H1 (cell line): ENCODE measurements around the gene KIF22. TPM values are rescaled to one million over a fixed set of nuclear protein-coding genes. Genes with fewer than 3 reads are reported as not detected.
A peak's percentile ranks its signal among the peaks of the same experiment; 100 is the strongest.

Experiments used
- CTCF ChIA-PET: fragments of 300-600 bp; sonication (Branson Sonifier 250); formaldehyde crosslinking; loops from one replicate; lab custom pipeline; 2021; ENCODE audit not compliant: partially characterized antibody; lab: Charles Lee
- POLR2A ChIA-PET: fragments of 300-600 bp; sonication (Branson Sonifier 250); formaldehyde crosslinking; loops from one replicate; lab custom pipeline; 2021; ENCODE audit warnings: inconsistent platforms; ENCODE audit not compliant: partially characterized antibody; lab: Charles Lee
- DNase-seq, 2 experiments: peaks; one replicate each; pipeline versions ENCODE4 v3.0.0 to v3.0.0-alpha.2; 2010 to 2022; ENCODE audit warnings: low spot score in 2 of 2, low read depth in 1 of 2, mixed read lengths in 1 of 2
- FAIRE-seq: peaks from 2 replicates; lab custom pipeline; 2011; peaks lifted over from hg19 to GRCh38; lab: Jason Lieb, UNC
- H2AFZ ChIP-seq: 2 replicates; pipeline ENCODE4 v1.8.1; 2012; ENCODE audit warnings: low read length, inconsistent platforms
- H2AK5ac ChIP-seq: 2 replicates; pipeline ENCODE4 v1.6.1; 2013; ENCODE audit warnings: low read depth, low read length
- H2BK120ac ChIP-seq: replicated peaks from 2 replicates; pipeline ENCODE3; 2013; ENCODE audit warnings: low read depth, low read length, inconsistent platforms
- H2BK12ac ChIP-seq: 2 replicates; pipeline ENCODE4 v1.6.1; 2013; ENCODE audit warnings: low read depth, low read length
- H2BK15ac ChIP-seq: 2 replicates; pipeline ENCODE4 v1.6.1; 2013; ENCODE audit warnings: low read length
- H2BK20ac ChIP-seq: 2 replicates; pipeline ENCODE4 v1.6.1; 2013; ENCODE audit warnings: low read length
- H2BK5ac ChIP-seq: 2 replicates; pipeline ENCODE4 v1.6.1; 2013; ENCODE audit warnings: low read depth, low read length
- H3K14ac ChIP-seq: 2 replicates; pipeline ENCODE4 v1.6.1; 2013; ENCODE audit warnings: inconsistent platforms; ENCODE audit not compliant: insufficient read length
- H3K18ac ChIP-seq: 2 replicates; pipeline ENCODE4 v1.6.1; 2013; ENCODE audit warnings: low read length; ENCODE audit errors: extremely low read depth
- H3K23ac ChIP-seq: 2 replicates; pipeline ENCODE4 v1.6.1; 2013; ENCODE audit warnings: inconsistent platforms; ENCODE audit not compliant: insufficient read length
- H3K23me2 ChIP-seq: 2 replicates; pipeline ENCODE4 v1.6.1; 2013; ENCODE audit warnings: low read depth, low read length
- H3K27ac ChIP-seq: 2 replicates; pipeline ENCODE4 v1.6.1; 2011; ENCODE audit warnings: low read depth, low read length, inconsistent platforms
- H3K27me3 ChIP-seq, 4 experiments: replicated peaks in 1 of 4; 1 replicate in 1 of 4; 2 replicates in 3 of 4; pipeline versions ENCODE4 v1.6.1 to v1.8.1; 2011 to 2013; ENCODE audit warnings: low read length in 3 of 4, mild to moderate bottlenecking in 3 of 4, inconsistent platforms in 2 of 4, mixed read lengths in 2 of 4, moderate library complexity in 1 of 4; ENCODE audit not compliant: control insufficient read depth in 3 of 4, insufficient read depth in 3 of 4; ENCODE audit errors: extremely low read depth in 1 of 4
- H3K36me3 ChIP-seq, 4 experiments: 2 replicates each; pipeline versions ENCODE4 v1.6.1 to v1.8.1; 2011 to 2013; ENCODE audit warnings: mild to moderate bottlenecking in 4 of 4, low read length in 3 of 4, moderate library complexity in 2 of 4, control low read depth in 1 of 4, inconsistent platforms in 1 of 4; ENCODE audit not compliant: insufficient read depth in 4 of 4, control insufficient read depth in 2 of 4
- H3K4ac ChIP-seq: replicated peaks from 2 replicates; pipeline ENCODE3; 2013; ENCODE audit warnings: low read length, low read depth, mixed read lengths, inconsistent platforms; ENCODE audit not compliant: insufficient read length
- H3K4me1 ChIP-seq, 4 experiments: replicated peaks in 1 of 4; 1 replicate in 1 of 4; 2 replicates in 3 of 4; pipeline versions ENCODE4 v1.6.1 to v1.8.1; 2011 to 2013; ENCODE audit warnings: low read length in 3 of 4, inconsistent platforms in 2 of 4, mixed read lengths in 1 of 4; ENCODE audit not compliant: insufficient read depth in 4 of 4, control insufficient read depth in 3 of 4
- H3K4me2 ChIP-seq, 2 experiments: 2 replicates each; pipeline versions ENCODE4 v1.6.1 to v1.8.1; 2011 to 2013; ENCODE audit warnings: low read depth in 2 of 2, low read length in 2 of 2, control low read depth in 1 of 2, inconsistent platforms in 1 of 2, mild to moderate bottlenecking in 1 of 2; ENCODE audit not compliant: insufficient read depth in 1 of 2
- H3K4me3 ChIP-seq, 4 experiments: fragments of 200-600, 300-600 bp in 1 of 4; sonication (generic), shearing (Covaris generic), sonication (Bioruptor Twin) in 1 of 4; 2 replicates each; pipeline versions ENCODE4 v1.5.1 to v1.8.1; 2011 to 2016; ENCODE audit warnings: low read length in 4 of 4, low read depth in 3 of 4, control low read depth in 2 of 4, inconsistent platforms in 2 of 4, mild to moderate bottlenecking in 2 of 4, mixed read lengths in 1 of 4, moderate library complexity in 1 of 4; ENCODE audit not compliant: insufficient read depth in 2 of 4; ENCODE audit errors: extremely low read depth in 1 of 4
- H3K56ac ChIP-seq: replicated peaks from 2 replicates; pipeline ENCODE3; 2013; ENCODE audit warnings: low read depth, mild to moderate bottlenecking, mixed read lengths, low read length, inconsistent platforms; ENCODE audit not compliant: insufficient read length
- H3K79me1 ChIP-seq: 2 replicates; pipeline ENCODE4 v1.6.1; 2013; ENCODE audit warnings: low read depth, low read length, control low read depth
- H3K79me2 ChIP-seq, 2 experiments: 2 replicates each; pipeline versions ENCODE4 v1.6.1 to v1.8.1; 2012 to 2013; ENCODE audit warnings: low read length in 2 of 2, mild to moderate bottlenecking in 2 of 2, inconsistent platforms in 1 of 2; ENCODE audit not compliant: insufficient read depth in 2 of 2, control insufficient read depth in 1 of 2
- H3K9ac ChIP-seq, 4 experiments: replicated peaks in 1 of 4; 1 replicate in 1 of 4; 2 replicates in 3 of 4; pipeline versions ENCODE4 v1.6.1 to v1.8.1; 2011 to 2013; ENCODE audit warnings: low read depth in 3 of 4, low read length in 3 of 4, control low read depth in 2 of 4, mild to moderate bottlenecking in 2 of 4, moderate library complexity in 2 of 4, inconsistent platforms in 1 of 4; ENCODE audit errors: extremely low read depth in 1 of 4
- H3K9me3 ChIP-seq, 2 experiments: 2 replicates each; pipeline versions ENCODE4 v1.6.1 to v1.8.1; 2012 to 2013; ENCODE audit warnings: mild to moderate bottlenecking in 2 of 2, moderate library complexity in 2 of 2, control low read depth in 1 of 2, inconsistent platforms in 1 of 2, low read depth in 1 of 2, low read length in 1 of 2, mixed read lengths in 1 of 2; ENCODE audit not compliant: insufficient read depth in 2 of 2
- H4K20me1 ChIP-seq, 2 experiments: replicated peaks in 1 of 2; 2 replicates each; pipeline versions ENCODE3 to v1.8.1; 2011 to 2013; ENCODE audit warnings: inconsistent platforms in 2 of 2, low read length in 2 of 2, mild to moderate bottlenecking in 1 of 2; ENCODE audit not compliant: insufficient read depth in 2 of 2, control insufficient read depth in 1 of 2
- H4K5ac ChIP-seq: 2 replicates; pipeline ENCODE4 v1.6.1; 2013; ENCODE audit warnings: low read length, low read depth, mixed read lengths, inconsistent platforms; ENCODE audit not compliant: insufficient read length
- H4K8ac ChIP-seq: 2 replicates; pipeline ENCODE4 v1.8.0; 2013; ENCODE audit warnings: mild to moderate bottlenecking, moderate library complexity, low read length, inconsistent platforms; ENCODE audit not compliant: insufficient read depth; ENCODE audit errors: extremely low read depth
- H4K91ac ChIP-seq: replicated peaks from 2 replicates; pipeline ENCODE3; 2013; ENCODE audit warnings: low read length, mixed read lengths, inconsistent platforms; ENCODE audit not compliant: insufficient read length
- EGR1 ChIP-seq: IDR thresholded peaks from 2 replicates; pipeline ENCODE4 v1.6.1; 2011; ENCODE audit warnings: low read depth, low read length, borderline replicate concordance
- JUN ChIP-seq: IDR thresholded peaks from 2 replicates; pipeline ENCODE4 v1.6.1; 2011; ENCODE audit warnings: low read depth, mild to moderate bottlenecking, improper control_type of control experiment, low read length
- KDM1A ChIP-seq: fragments of 200-600, 300-600 bp; sonication (generic); IDR thresholded peaks from 2 replicates; pipeline ENCODE4 v1.7.1; 2016; ENCODE audit warnings: mild to moderate bottlenecking, low read length, borderline replicate concordance
- POLR2A ChIP-seq, 2 experiments: IDR thresholded peaks; 1 replicate in 1 of 2; 2 replicates in 1 of 2; pipeline ENCODE4 v1.6.1; 2011; ENCODE audit warnings: low read depth in 2 of 2, low read length in 2 of 2, mild to moderate bottlenecking in 2 of 2; ENCODE audit errors: control extremely low read depth in 1 of 2
- POLR2AphosphoS5 ChIP-seq: IDR thresholded peaks from 2 replicates; pipeline ENCODE4 v1.6.1; 2011; ENCODE audit warnings: low read depth, low read length
- WGBS, 2 experiments: shearing (Covaris generic) in 1 of 2; methylation state at CpG; one replicate each; pipeline versions ENCODE4 v1.1.6 to v1.1.7; 2013 to 2015; ENCODE audit warnings: low lambda C conversion rate in 2 of 2, mixed read lengths in 2 of 2, inconsistent platforms in 1 of 2, low coverage in 1 of 2, missing lambda C conversion rate in 1 of 2; ENCODE audit not compliant: insufficient replicate concordance in 2 of 2, insufficient coverage in 1 of 2, insufficient read length in 1 of 2; ENCODE audit errors: extremely low coverage in 1 of 2, missing lambda C conversion rate in 1 of 2; 5-methylcytosine and 5-hydroxymethylcytosine counted together
- polyA plus RNA-seq, 7 experiments: library from polyadenylated mRNA; depleted of rRNA in 3 of 7; stranded (reverse) in 5 of 7; unstranded in 2 of 7; fragments of >200 nt in 5 of 7; fragments of 200-250 nt in 2 of 7; gene quantifications; 1 replicate in 5 of 7; 2 replicates in 1 of 7; 4 replicates in 1 of 7; pipeline versions ENCODE4 v1.2.1 to v1.2.3, GENCODE V29; 2011 to 2013; ENCODE audit warnings: missing spikeins in 2 of 7, mixed read lengths in 2 of 7
- total RNA-seq: library from RNA; stranded (reverse); fragmentation: NEBNext Ultra II Directional; extraction: Animal tissue kit (Norgen Biotek cat#: 25700); gene quantifications from 2 replicates; pipeline ENCODE4 v1.2.1, GENCODE V29; 2021

Gene KIF22
- total and polyA plus RNA-seq, 2 of the 8 experiments (the other 6 are each of a cell fraction or from before 2014, with no cell fraction given) = 139 to 142 TPM

DNA sequence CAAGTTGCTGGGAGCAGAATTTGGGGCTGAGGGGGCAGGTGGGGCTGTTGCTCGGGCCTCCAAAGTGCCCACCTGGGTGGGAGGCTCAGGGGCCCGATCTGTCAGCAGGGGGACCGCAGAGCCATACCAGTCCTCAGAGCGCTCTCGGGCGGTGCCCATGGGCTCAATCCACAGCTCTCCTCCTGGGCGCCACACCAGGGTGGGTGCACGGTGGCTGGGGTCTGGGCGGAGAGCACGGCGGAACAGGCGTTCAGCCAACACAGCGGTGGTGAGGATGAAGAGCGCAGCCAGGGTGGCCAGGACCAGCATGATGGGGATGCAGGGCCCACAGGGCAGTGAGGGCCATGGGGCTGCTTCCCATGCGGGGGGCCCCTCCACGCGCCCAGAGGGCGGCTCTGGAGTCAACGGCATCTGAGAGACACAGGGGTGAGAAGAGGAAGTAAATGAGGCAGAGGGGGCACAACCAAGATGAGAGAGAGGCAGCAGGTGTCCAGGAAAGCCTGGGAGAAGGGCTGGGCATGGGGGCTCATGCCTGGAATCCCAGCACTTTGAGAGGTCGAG lies 45.9 kb upstream of the KIF22 start:
- Histone ChIP-seq H3K27me3 (no peaks in the 10 kb centered on the region), H3K4ac (no peak overlapping the region), H3K36me3 (peaks cover 0 to 8% (median 0%) of the 10 kb centered on the region in 4 experiments; a peak in 2 of 8 replicates), H3K14ac (no peak overlapping the region), H4K91ac (no peak overlapping the region), H4K20me1 (peaks cover 12 to 17% of the 10 kb centered on the region in 2 experiments), H3K18ac (no peak overlapping the region), H2BK5ac (no peak overlapping the region), H2BK12ac (no peak overlapping the region), H3K56ac (no peak overlapping the region), H4K8ac (peak overlapping the region; percentile 72; the same call in 1 of the 2 replicates), H2BK120ac (no peak overlapping the region), H2AK5ac (no peak overlapping the region), H2BK20ac (no peak overlapping the region), H3K4me1 (peaks cover 0 to 4% (median 2%) of the 10 kb centered on the region in 4 experiments; a peak in 4 of 7 replicates)
- CTCF ChIA-PET = interaction anchor here (1.2 to 1.7 kb wide), 2 partner anchors 23 to 53 kb away, joined by 3 read pairs; no protein-coding TSS in a partner anchor
- no peak for DNase-seq
- TF ChIP-seq POLR2AphosphoS5 = peak; percentile 28; the same call in 1 of the 2 replicates
- TF ChIP-seq JUN = no peak
- peak in 1 of 2 experiments; percentile 47; a peak in 2 of 3 replicates for TF ChIP-seq POLR2A (IDR thresholded peaks at IDR 0.05; ENCODE audit: control extremely low read depth in 1 of 2, low read depth in 2 of 2, low read length in 2 of 2)
- no peak for TF ChIP-seq KDM1A
- no peak for TF ChIP-seq EGR1
- TF ChIP-seq, all 59 proteins: peak for 2
- Histone ChIP-seq H3K23ac (no peak overlapping the region), H3K4me3 (no peak overlapping the region), H4K5ac (no peak overlapping the region), H3K9me3 (peaks cover 8 to 9% of the 10 kb centered on the region in 2 experiments; a peak in 2 of 4 replicates), H3K79me2 (no peaks in the 10 kb centered on the region), H3K79me1 (0 out of 2 replicates have a peak, but pooled peaks cover 2% of the 10 kb centered on the region), H3K23me2 (peaks cover 3% of the 10 kb centered on the region; the same call in 1 of the 2 replicates), H2BK15ac (no peak overlapping the region), H3K4me2 (no peak overlapping the region), H3K27ac (no peak overlapping the region), H3K9ac (no peak overlapping the region; a peak in 1 of 7 replicates), H2AFZ (no peak overlapping the region)
- FAIRE-seq = no peak
- POLR2A ChIA-PET = interaction anchor here (0.6 to 4.0 kb wide), 18 partner anchors 10 to 655 kb away, joined by 3 to 25 read pairs (median 6); partner anchors contain the start of genes KIF22 and ZG16
- WGBS, 2 experiments = 88% methylated on average over 20 of the region's 20 CpGs; no CpG with 5 or more reads in 1 of the 2 experiments
